ENCODE results near the gene CWC27. TPM values are rescaled to one million over a fixed set of nuclear protein-coding genes. Genes with fewer than 3 reads are reported as not detected.

CWC27 gene
- total and polyA plus RNA-seq, 10 donors: 11.1 to 22.1 (median 15.9) TPM

DNA sequence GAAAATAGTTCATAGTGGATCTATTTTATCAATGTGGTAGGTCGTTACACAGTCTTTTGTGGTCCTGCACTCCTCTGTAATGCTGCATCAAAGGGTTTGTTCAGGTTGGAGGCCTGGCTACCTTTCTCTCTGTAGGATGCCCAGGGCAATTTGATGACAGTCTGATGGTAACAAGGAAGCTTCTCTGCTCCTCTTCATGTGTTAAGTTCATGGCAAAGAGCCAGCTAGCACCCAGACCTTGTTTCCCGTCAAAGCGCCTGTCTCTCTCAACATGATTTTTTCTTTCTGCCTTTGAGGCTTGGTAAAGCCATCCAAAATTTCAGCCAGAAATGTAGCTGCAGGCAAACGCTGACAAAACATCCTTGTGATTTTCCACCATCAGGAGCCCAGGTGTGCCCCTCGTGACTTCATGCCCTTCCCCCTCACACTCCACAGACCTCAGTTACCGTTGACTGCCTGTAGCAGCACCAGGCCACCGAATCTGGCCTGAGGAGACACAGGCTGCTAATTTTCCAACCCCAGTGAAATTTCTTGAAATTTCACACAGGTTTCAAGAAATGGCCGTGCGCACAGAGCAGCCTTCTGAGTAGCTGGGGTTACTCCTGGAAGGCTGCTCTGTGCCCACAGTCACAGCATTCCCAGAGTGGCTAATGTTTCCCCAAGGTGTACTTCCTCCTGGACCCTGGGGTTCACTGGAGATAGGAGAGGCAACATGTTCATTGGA, 292.7 kb downstream of the CWC27 start:
- Histone ChIP-seq H3K9me3 (no peaks in the 10 kb centered on the region), H3K27me3 (replicated peaks in 1 of 7) (no peaks in the 10 kb centered on the region), H3K4me1 (peaks cover 0 to 34% (median 4%) of the 10 kb centered on the region in 6 donors), H3K36me3 (no peaks in the 10 kb centered on the region), H3K27ac (peak overlapping the region in 7 of 8 donors; percentile 24 to 73 (median 56)), H3K4me3 (no peak overlapping the region)
- peak; percentile 83 for DNase-seq
- intact Hi-C loops (cut with DNase I; ENCODE audit: low total_unique reads): no loop called here
- 63 to 75% (median 69%) methylated on average over 7 to 9 of the region's 9 CpGs for WGBS, 5 donors
- no peak for TF ChIP-seq POLR2A (IDR thresholded peaks at IDR 0.05)
- peak in 2 of 3 donors; percentile 27 to 50 for TF ChIP-seq POLR2AphosphoS5 (IDR thresholded peaks at IDR 0.05)

DNA sequence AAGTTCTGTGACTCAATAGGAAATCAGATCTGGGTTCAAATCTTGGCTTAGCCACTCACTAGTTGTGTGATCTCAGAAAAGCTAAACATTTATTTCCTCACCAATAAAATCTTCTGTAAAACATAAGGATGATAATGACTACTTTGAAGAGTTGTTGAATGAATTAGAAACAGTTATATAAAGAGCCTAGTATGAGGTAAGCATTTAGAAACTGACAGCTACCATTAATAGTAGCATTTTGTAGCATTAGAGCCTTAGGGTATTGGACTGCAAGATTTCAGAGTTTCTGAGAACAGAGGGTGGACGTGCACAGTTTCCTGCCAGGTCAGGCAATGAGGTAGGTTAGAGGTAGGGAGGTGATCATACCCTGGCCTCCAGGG, 293.2 kb downstream of the CWC27 start:
- WGBS, 5 donors: 48 to 92% (median 70%) methylated on average over 1 of the region's 1 CpG
- Histone ChIP-seq H3K27me3 (replicated peaks in 1 of 7) (no peaks in the 10 kb centered on the region), H3K4me1 (peaks cover 0 to 39% (median 9%) of the 10 kb centered on the region in 6 donors), H3K36me3 (no peaks in the 10 kb centered on the region), H3K9me3 (no peaks in the 10 kb centered on the region), H3K4me3 (no peak overlapping the region), H3K27ac (peak overlapping the region in 7 of 8 donors; percentile 17 to 73 (median 56))
- no peak for DNase-seq
- intact Hi-C loops (cut with DNase I; ENCODE audit: low total_unique reads): no loop called here
- TF ChIP-seq CTCF (IDR thresholded peaks at IDR 0.05 in 8 of 11, conservative IDR thresholded peaks at IDR 0.05 in 3 of 11) (no peak), POLR2AphosphoS5 (IDR thresholded peaks at IDR 0.05) (no peak), POLR2A (IDR thresholded peaks at IDR 0.05) (no peak)

GRCh38 chr5:65062469-65063083, 293.8 kb downstream of the CWC27 start:
- TF ChIP-seq POLR2AphosphoS5 (IDR thresholded peaks at IDR 0.05) (no peak), POLR2A (IDR thresholded peaks at IDR 0.05) (no peak), CTCF (IDR thresholded peaks at IDR 0.05 in 8 of 11, conservative IDR thresholded peaks at IDR 0.05 in 3 of 11) (no peak)
- intact Hi-C loops (cut with DNase I; ENCODE audit: low total_unique reads): no loop called here
- Histone ChIP-seq H3K36me3 (no peaks in the 10 kb centered on the region), H3K4me1 (peaks cover 0 to 43% (median 14%) of the 10 kb centered on the region in 6 donors), H3K27me3 (replicated peaks in 1 of 7) (no peaks in the 10 kb centered on the region), H3K9me3 (no peaks in the 10 kb centered on the region), H3K27ac (peak overlapping the region in 6 of 8 donors; percentile 17 to 73 (median 60)), H3K4me3 (no peak overlapping the region)
- no peak for DNase-seq
- 51 to 75% (median 65%) methylated on average over 6 of the region's 6 CpGs for WGBS, 5 donors

DNA sequence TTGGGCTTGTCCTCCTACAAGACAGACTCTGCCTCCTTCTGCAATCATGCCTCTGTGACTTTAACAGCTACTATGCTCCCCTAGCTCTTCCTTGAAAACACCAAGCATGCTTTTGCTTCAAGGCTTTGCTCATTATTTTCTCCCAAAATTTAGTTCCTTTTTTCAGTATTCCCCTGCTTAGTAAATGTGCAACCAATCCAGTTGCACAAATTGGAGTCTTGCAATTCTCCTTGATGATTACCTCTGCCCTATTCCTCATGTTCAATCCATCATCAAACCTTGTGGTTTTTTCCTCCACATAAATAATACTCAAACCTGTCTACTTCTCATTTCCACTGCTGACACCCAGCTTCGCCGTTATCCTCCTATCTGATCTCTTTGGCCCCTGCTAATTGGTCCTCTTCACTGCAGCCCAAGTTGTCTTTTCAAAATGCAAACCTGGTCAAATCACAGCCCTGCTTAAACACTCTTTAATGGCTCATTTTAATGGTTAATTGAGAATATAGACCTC, 296.3 kb downstream of the CWC27 start:
- WGBS, 5 donors: 75 to 83% (median 81%) methylated on average over 2 of the region's 2 CpGs
- intact Hi-C loops (cut with DNase I; ENCODE audit: low total_unique reads): no loop called here
- DNase-seq: no peak

More for the DNA sequence above, 296.3 kb downstream of the CWC27 start:
- no peaks in the 10 kb centered on the region for H3K27me3 ChIP-seq (replicated peaks in 1 of 7)
- H3K27ac ChIP-seq: no peak overlapping the region
- peaks cover 0 to 37% (median 13%) of the 10 kb centered on the region in 6 donors for H3K4me1 ChIP-seq
- no peaks in the 10 kb centered on the region for H3K36me3 ChIP-seq
- no peaks in the 10 kb centered on the region for H3K9me3 ChIP-seq
- H3K4me3 ChIP-seq: no peak overlapping the region
- no peak for TF ChIP-seq POLR2AphosphoS5 (IDR thresholded peaks at IDR 0.05)
- TF ChIP-seq CTCF (IDR thresholded peaks at IDR 0.05 in 8 of 11, conservative IDR thresholded peaks at IDR 0.05 in 3 of 11): no peak
- no peak for TF ChIP-seq POLR2A (IDR thresholded peaks at IDR 0.05)

Data from spleen (tissue), 11 donors.